NB4 (cell line): Measurements from ENCODE around the gene INSIG1.

Experiments
- DNase-seq: peaks from one replicate; pipeline ENCODE4 v3.0.0; 2010; ENCODE audit warnings: low read depth
- H3K4me3 ChIP-seq: one replicate; pipeline ENCODE4 v1.5.1; 2011; ENCODE audit warnings: mild to moderate bottlenecking, low read depth, low read length, moderate library complexity
- MYC ChIP-seq: IDR thresholded peaks from 2 replicates; pipeline ENCODE4 v1.6.1; 2011; ENCODE audit warnings: low read depth, low read length
- POLR2A ChIP-seq: IDR thresholded peaks from 2 replicates; pipeline ENCODE4 v1.6.1; 2011; ENCODE audit warnings: mild to moderate bottlenecking; ENCODE audit not compliant: insufficient read length; ENCODE audit errors: extremely low read depth
- TF ChIP-seq, protein P1 (sequence below): IDR thresholded peaks from one replicate; pipeline ENCODE4 v1.5.1; 2012; ENCODE audit warnings: low read depth, low read length
- TF ChIP-seq, protein P2 (sequence below): IDR thresholded peaks from 2 replicates; pipeline ENCODE4 v1.6.1; 2011; ENCODE audit warnings: low read depth, low read length

The INSIG1 gene

DNA sequence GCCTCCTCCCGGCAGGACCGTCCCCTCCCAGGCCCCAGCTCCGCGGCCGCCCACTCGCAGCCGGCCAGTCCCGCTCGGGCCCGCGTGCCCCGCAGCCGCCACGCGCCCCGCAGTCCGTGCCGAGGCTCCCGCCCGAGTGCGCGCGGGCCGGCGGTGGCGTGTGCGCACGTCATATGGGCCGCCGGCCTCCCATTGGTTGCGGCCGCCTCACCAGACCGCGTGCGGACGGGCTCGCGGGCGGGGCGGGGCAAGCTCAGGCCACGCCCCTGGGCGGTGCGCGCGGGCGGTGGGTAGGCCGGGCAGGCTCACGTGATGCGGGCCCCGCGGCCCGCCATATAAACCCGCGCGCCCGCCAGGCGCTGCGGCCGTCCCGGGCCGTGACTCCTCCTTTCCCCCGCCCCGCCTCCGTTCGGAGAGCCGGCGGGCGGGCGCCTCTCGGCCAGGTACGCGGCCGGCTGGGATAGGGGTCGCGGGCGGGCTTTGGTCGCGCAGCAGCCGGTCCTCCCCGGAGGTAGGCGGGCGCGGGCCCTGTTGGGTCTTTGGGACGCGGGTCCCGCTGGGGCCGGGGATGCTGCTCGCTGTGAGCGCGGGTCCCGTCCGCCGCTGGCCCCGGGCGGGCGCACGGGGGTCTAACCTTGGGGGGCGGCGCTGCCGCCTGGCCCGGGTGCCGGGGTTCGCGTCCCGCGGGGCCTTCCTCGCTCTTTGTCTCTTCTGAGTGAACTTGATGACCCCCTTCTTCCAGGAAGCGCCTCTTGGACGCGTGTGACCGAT lies at the start of gene INSIG1:
TSS of gene INSIG1 (plus strand) at position 362 of the 771 bp plus-strand sequence. CDS start at position 770, 408 bp downstream.
- DNase-seq = peak; percentile 96
- TF ChIP-seq, protein P1, sequence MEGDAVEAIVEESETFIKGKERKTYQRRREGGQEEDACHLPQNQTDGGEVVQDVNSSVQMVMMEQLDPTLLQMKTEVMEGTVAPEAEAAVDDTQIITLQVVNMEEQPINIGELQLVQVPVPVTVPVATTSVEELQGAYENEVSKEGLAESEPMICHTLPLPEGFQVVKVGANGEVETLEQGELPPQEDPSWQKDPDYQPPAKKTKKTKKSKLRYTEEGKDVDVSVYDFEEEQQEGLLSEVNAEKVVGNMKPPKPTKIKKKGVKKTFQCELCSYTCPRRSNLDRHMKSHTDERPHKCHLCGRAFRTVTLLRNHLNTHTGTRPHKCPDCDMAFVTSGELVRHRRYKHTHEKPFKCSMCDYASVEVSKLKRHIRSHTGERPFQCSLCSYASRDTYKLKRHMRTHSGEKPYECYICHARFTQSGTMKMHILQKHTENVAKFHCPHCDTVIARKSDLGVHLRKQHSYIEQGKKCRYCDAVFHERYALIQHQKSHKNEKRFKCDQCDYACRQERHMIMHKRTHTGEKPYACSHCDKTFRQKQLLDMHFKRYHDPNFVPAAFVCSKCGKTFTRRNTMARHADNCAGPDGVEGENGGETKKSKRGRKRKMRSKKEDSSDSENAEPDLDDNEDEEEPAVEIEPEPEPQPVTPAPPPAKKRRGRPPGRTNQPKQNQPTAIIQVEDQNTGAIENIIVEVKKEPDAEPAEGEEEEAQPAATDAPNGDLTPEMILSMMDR = no peak
- peak; percentile 97 for TF ChIP-seq POLR2A
- TF ChIP-seq, protein P2, sequence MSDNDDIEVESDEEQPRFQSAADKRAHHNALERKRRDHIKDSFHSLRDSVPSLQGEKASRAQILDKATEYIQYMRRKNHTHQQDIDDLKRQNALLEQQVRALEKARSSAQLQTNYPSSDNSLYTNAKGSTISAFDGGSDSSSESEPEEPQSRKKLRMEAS = peak; percentile 78; the same call in 1 of the 2 replicates
- TF ChIP-seq MYC = peak; percentile 77
- peak within 1 kb of the TSS; percentile 79 for H3K4me3 ChIP-seq

DNA sequence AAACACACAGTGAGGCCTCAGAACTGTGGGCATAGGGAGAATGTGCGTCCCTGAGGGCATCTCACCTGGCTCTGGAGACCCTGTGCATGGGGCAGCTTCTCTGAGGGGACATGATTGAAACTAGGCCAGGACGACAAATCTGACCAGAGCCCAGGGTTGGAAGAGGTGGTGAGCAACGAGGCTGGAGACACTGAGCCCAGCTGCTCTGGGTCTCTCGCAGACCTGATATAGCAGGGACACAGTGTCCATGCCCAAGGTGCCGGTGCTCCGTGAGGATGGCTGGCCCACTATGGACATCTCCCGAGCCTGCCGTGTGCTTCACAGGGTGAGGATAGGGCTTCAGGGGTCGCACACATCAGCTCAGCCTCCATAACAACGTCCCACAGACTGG lies 49.3 kb upstream of the INSIG1 start:
- no peak for TF ChIP-seq POLR2A
- TF ChIP-seq, protein P1 = no peak
- TF ChIP-seq MYC = no peak
- TF ChIP-seq, protein P2 = no peak
- no peak for DNase-seq
- H3K4me3 ChIP-seq = no peak overlapping the region

DNA sequence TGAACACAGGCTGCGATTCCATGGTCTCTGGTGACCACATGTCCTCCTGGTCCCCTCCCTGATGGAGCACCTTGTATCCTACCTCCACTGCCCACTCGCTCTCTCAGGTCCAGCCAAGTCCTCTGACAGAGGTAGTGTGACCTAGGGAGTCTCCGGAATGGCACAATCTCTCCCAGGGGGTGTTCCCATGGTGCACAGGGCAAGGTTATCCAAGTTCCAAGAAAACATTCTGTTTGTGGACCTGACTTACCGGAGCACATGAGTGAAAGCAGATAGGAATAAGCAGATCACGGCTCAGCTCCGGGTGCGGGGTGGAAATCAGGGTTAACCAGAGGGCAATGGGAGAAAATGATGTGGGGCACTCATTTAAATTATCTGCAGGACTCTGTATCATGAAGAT lies 45.8 kb upstream of the INSIG1 start:
- no peak overlapping the region for H3K4me3 ChIP-seq
- no peak for DNase-seq
- TF ChIP-seq, protein P1 = no peak
- no peak for TF ChIP-seq MYC
- no peak for TF ChIP-seq POLR2A
- TF ChIP-seq, protein P2 = no peak

DNA sequence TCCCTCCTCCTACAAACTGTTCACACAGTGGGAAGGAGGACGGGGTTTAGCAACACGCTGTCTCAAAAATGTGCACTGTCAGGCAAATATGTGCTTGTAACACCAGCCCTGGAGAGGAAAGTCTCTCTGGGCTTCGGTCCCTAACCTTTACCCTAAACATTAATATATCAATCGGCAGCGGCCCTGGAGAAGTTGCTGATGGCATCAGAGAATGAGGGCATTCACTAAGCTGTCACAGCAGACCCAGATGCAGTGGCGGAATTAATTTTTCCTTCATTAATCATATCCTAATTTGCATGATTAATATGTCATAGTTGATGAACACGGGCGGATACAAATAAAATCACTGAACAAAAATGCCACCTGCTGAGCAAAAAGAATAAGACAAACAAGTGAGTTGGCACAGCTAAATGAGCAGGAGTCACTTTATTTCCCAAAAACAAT lies 45.2 kb upstream of the INSIG1 start:
- H3K4me3 ChIP-seq = no peak overlapping the region
- no peak for DNase-seq
- TF ChIP-seq POLR2A = no peak
- TF ChIP-seq, protein P2 = no peak

DNA sequence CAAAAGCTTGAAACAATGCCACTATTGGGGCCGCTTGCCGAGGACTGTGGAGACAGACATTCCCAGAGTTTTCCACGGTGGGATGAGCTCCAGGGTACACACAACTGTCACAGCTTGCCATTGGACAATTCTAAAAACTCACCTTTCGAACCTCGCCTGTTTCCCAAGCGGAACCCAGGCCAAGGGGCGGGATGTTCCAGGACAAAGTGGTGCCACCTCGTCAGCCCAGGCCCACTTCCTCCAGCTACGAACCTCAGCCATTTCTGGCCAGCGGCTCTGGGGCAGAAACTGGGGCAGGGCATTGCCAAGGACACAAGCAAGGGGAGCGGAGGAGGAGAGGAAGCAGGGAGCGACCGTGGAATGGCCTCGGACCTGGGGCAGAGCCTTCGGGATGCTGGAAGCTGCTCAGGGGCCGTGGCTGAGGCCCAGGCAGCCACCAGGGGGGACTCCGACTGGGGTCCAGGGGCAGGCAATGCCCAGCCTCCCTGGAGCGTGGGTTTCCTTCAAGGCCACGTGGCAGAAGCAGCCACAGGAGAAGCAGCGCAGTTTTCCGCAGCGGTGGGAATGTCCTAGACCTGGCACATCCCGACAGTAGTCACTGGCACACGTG lies 44.7 kb upstream of the INSIG1 start:
- TF ChIP-seq, protein P2 = no peak
- no peak for TF ChIP-seq POLR2A
- TF ChIP-seq MYC = no peak
- TF ChIP-seq, protein P1 = no peak
- no peak for DNase-seq
- H3K4me3 ChIP-seq = no peak overlapping the region

DNA sequence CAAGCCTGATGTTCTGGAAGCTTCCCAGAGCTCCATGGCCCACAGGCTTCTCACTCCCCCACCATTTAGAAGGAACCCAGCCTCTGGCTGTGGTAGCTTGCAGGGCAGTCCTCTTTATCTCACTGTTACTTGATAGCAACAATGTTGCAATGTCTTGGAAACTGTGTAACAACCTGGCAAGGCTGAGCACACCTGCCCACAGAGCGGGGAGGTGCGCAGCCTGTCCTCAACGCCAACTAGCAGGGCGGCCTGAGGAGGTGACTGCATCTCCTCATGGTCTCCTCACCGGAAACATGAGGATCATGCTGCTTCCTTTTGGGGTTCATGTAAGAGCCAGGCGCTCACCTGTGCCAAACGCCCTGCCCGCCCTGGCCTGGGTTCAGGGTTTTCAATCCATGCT lies 43.7 kb upstream of the INSIG1 start:
- TF ChIP-seq POLR2A = no peak
- DNase-seq = no peak
- no peak overlapping the region for H3K4me3 ChIP-seq
